SK-N-SH treated with all-trans-retinoic acid at 6 μM for 48 hours (cell line): ENCODE data around the gene MTF2.

Source experiments
- CREB5 ChIP-seq: fragments of 250-450 bp; sonication (Bioruptor Pico); IDR thresholded peaks from 2 replicates; pipeline ENCODE4 v1.5.1; 2020; ENCODE audit warnings: low read depth, mild to moderate bottlenecking, moderate library complexity
- CSDC2 ChIP-seq: fragments of 250-450 bp; sonication (Bioruptor Pico); IDR thresholded peaks from 2 replicates; pipeline ENCODE4 v1.5.0; 2020; ENCODE audit warnings: mild to moderate bottlenecking, moderate library complexity
- PATZ1 ChIP-seq: fragments of 250-450 bp; sonication (Bioruptor Pico); IDR thresholded peaks from 2 replicates; pipeline ENCODE4 v1.8.0; 2020; ENCODE audit warnings: mild to moderate bottlenecking, moderate library complexity, borderline replicate concordance
- PPARA ChIP-seq: fragments of 250-450 bp; sonication (Bioruptor Pico); IDR thresholded peaks from 2 replicates; pipeline ENCODE4 v1.5.0; 2020; ENCODE audit warnings: mild to moderate bottlenecking, borderline replicate concordance
- TOX ChIP-seq: fragments of 250-450 bp; sonication (Bioruptor Pico); IDR thresholded peaks from 2 replicates; pipeline ENCODE4 v1.8.0; 2021; ENCODE audit warnings: mild to moderate bottlenecking, moderate library complexity, borderline replicate concordance
- ZFP30 ChIP-seq: fragments of 450-650 bp; formaldehyde crosslinking; IDR thresholded peaks from 2 replicates; pipeline ENCODE4 v1.5.0; 2022; ENCODE audit warnings: mild to moderate bottlenecking, moderate library complexity
- ZNF565 ChIP-seq: fragments of 450-650 bp; formaldehyde crosslinking; conservative IDR thresholded peaks from 2 replicates; pipeline ENCODE4 v1.5.0; 2020; ENCODE audit warnings: low read depth, mild to moderate bottlenecking, moderate library complexity
- ZNF8 ChIP-seq: fragments of 450-650 bp; formaldehyde crosslinking; IDR thresholded peaks from 2 replicates; pipeline ENCODE4 v1.5.0; 2020; ENCODE audit warnings: mild to moderate bottlenecking, moderate library complexity

GRCh38 chr1:93150729-93151128 is 71.6 kb downstream of the MTF2 start:
- TF ChIP-seq ZNF8 (CRISPR knock-in tag) (no peak), PATZ1 (CRISPR knock-in tag) (no peak), CREB5 (no peak), TOX (CRISPR knock-in tag) (no peak), PPARA (no peak), ZNF565 (CRISPR knock-in tag) (no peak), ZFP30 (CRISPR knock-in tag) (no peak), CSDC2 (CRISPR knock-in tag) (no peak)
